Breast epithelium (tissue), 4 donors: Measurements from ENCODE around the gene ZC2HC1B. TPM values are rescaled to one million over a fixed set of nuclear protein-coding genes. Genes with fewer than 3 reads are reported as not detected.

Source experiments
- DNase-seq, 2 donors: peaks; one replicate each; pipeline ENCODE4 v3.0.0-alpha.2; 2019; ENCODE audit warnings: low spot score in 2 of 2
- H3K27ac ChIP-seq, 2 donors: fragments of 200-600 bp; sonication (generic) in 1 of 2; one replicate each; pipeline ENCODE4 v1.5.1; 2016 to 2019; ENCODE audit warnings: mild to moderate bottlenecking in 1 of 2
- H3K27me3 ChIP-seq, 2 donors: fragments of 200-600 bp; sonication (generic) in 1 of 2; one replicate each; pipeline versions ENCODE4 v1.5.1 to v1.6.0; 2017 to 2019; ENCODE audit warnings: control low read depth in 1 of 2, mild to moderate bottlenecking in 1 of 2
- H3K36me3 ChIP-seq: fragments of 200-600 bp; one replicate; pipeline ENCODE4 v1.5.1; 2019
- H3K4me1 ChIP-seq, 2 donors: fragments of 200-600 bp; sonication (generic); one replicate each; pipeline ENCODE4 v1.5.1; 2016 to 2019; ENCODE audit warnings: control low read depth in 1 of 2
- H3K4me3 ChIP-seq, 3 donors: fragments of 200-600 bp; sonication (generic); 1 replicate in 2 of 3; 2 replicates in 1 of 3; pipeline ENCODE4 v1.5.1; 2016 to 2019; ENCODE audit warnings: mild to moderate bottlenecking in 3 of 3, moderate library complexity in 2 of 3
- H3K9me3 ChIP-seq, 2 donors: fragments of 200-600 bp; sonication (generic) in 1 of 2; one replicate each; pipeline ENCODE4 v1.5.1; 2016 to 2019; ENCODE audit warnings: control low read depth in 1 of 2
- CTCF ChIP-seq, 3 donors: fragments of 450-650 bp; IDR thresholded peaks; one replicate each; pipeline ENCODE4 v1.5.1; 2016 to 2017; ENCODE audit warnings: antibody characterized with exemption in 3 of 3, mild to moderate bottlenecking in 3 of 3, moderate library complexity in 3 of 3
- POLR2A ChIP-seq: fragments of 450-650 bp; IDR thresholded peaks from one replicate; pipeline ENCODE4 v1.6.1; 2016; ENCODE audit warnings: antibody characterized with exemption, mild to moderate bottlenecking, moderate library complexity
- POLR2AphosphoS5 ChIP-seq, 3 donors: sonication (generic); formaldehyde crosslinking; IDR thresholded peaks; one replicate each; pipeline ENCODE4 v1.6.1; 2017; ENCODE audit warnings: antibody characterized with exemption in 3 of 3
- intact Hi-C: fragments of 100-400 bp; cut with DNase I; formaldehyde crosslinking; loops from one replicate; pipeline ENCODE4 v1.15.1; 2023; ENCODE audit warnings: low total_unique reads
- total RNA-seq, 3 donors: library from RNA; depleted of rRNA; stranded (reverse); fragments of >200 nt; gene quantifications; one replicate each; pipeline ENCODE4 v1.1.0, GENCODE V29; 2016

Gene ZC2HC1B
- total RNA-seq, 3 donors from 2014 or later, result not detected

GRCh38 chr6:143941852-143942627 is 77.8 kb downstream of the ZC2HC1B start:
- no peaks in the 10 kb centered on the region for H3K27me3 ChIP-seq
- H3K27ac ChIP-seq, result no peak overlapping the region
- TF ChIP-seq CTCF (IDR thresholded peaks at IDR 0.05), result peak in 1 of 3 donors; percentile 25
- no peak for TF ChIP-seq POLR2A
- H3K4me1 ChIP-seq, result no peaks in the 10 kb centered on the region
- no peaks in the 10 kb centered on the region for H3K36me3 ChIP-seq
- no peaks in the 10 kb centered on the region for H3K9me3 ChIP-seq
- intact Hi-C loops, result no loop called here
- no peak overlapping the region for H3K4me3 ChIP-seq
- no peak for DNase-seq

GRCh38 chr6:143948208-143948607 is 83.9 kb downstream of the ZC2HC1B start:
- TF ChIP-seq CTCF (IDR thresholded peaks at IDR 0.05), result no peak
- TF ChIP-seq POLR2AphosphoS5 (IDR thresholded peaks at IDR 0.05), result no peak
- no peak for TF ChIP-seq POLR2A
- no peaks in the 10 kb centered on the region for H3K9me3 ChIP-seq
- intact Hi-C loops, result no loop called here
- no peak for DNase-seq
- no peaks in the 10 kb centered on the region for H3K4me1 ChIP-seq
- H3K27me3 ChIP-seq, result no peaks in the 10 kb centered on the region
- H3K36me3 ChIP-seq, result no peaks in the 10 kb centered on the region
- H3K4me3 ChIP-seq, result no peak overlapping the region
- no peak overlapping the region for H3K27ac ChIP-seq

- H3K36me3 ChIP-seq, result no peaks in the 10 kb centered on the region
- TF ChIP-seq POLR2A (no peak), CTCF (IDR thresholded peaks at IDR 0.05) (no peak), POLR2AphosphoS5 (IDR thresholded peaks at IDR 0.05) (no peak)
- H3K4me3 ChIP-seq, result no peak overlapping the region
- H3K9me3 ChIP-seq, result no peaks in the 10 kb centered on the region
- H3K27ac ChIP-seq, result no peak overlapping the region
- intact Hi-C loops, result no loop called here
- no peaks in the 10 kb centered on the region for H3K4me1 ChIP-seq
- no peak for DNase-seq
- no peaks in the 10 kb centered on the region for H3K27me3 ChIP-seq
Measured at GRCh38 chr6:143949535-143949934, 85.3 kb downstream of the ZC2HC1B start.

GRCh38 chr6:143949962-143950361 is 85.7 kb downstream of the ZC2HC1B start:
- intact Hi-C loops, result no loop called here
- Histone ChIP-seq H3K4me3 (no peak overlapping the region), H3K9me3 (no peaks in the 10 kb centered on the region), H3K27ac (no peak overlapping the region), H3K4me1 (no peaks in the 10 kb centered on the region), H3K27me3 (no peaks in the 10 kb centered on the region), H3K36me3 (no peaks in the 10 kb centered on the region)
- no peak for DNase-seq
- TF ChIP-seq POLR2A (no peak), POLR2AphosphoS5 (IDR thresholded peaks at IDR 0.05) (no peak), CTCF (IDR thresholded peaks at IDR 0.05) (no peak)

GRCh38 chr6:143950875-143951274 is 86.6 kb downstream of the ZC2HC1B start:
- Histone ChIP-seq H3K9me3 (no peaks in the 10 kb centered on the region), H3K4me1 (no peaks in the 10 kb centered on the region), H3K36me3 (no peaks in the 10 kb centered on the region), H3K4me3 (no peak overlapping the region), H3K27ac (no peak overlapping the region), H3K27me3 (no peaks in the 10 kb centered on the region)
- TF ChIP-seq CTCF (IDR thresholded peaks at IDR 0.05) (no peak), POLR2AphosphoS5 (IDR thresholded peaks at IDR 0.05) (no peak), POLR2A (no peak)
- intact Hi-C loops, result no loop called here
- no peak for DNase-seq
